Peyer's patch (tissue), 4 donors: Measurements from ENCODE around the gene WDR38.

ENCODE experiments used
- POLR2A ChIP-seq, 2 donors: fragments of 450-650 bp; IDR thresholded peaks; one replicate each; pipeline ENCODE4 v1.5.1; 2017; ENCODE audit warnings: antibody characterized with exemption in 2 of 2, mild to moderate bottlenecking in 2 of 2, moderate library complexity in 2 of 2
- TF ChIP-seq, protein P1 (sequence below), 6 experiments: fragments of 450-650 bp in 4 of 6; fragments of 200-600 bp in 2 of 6; sonication (generic) in 1 of 6; IDR thresholded peaks; one replicate each; pipeline ENCODE4 v1.5.1; 2017 to 2019; ENCODE audit warnings: antibody characterized with exemption in 6 of 6, mild to moderate bottlenecking in 3 of 6, moderate library complexity in 1 of 6

DNA sequence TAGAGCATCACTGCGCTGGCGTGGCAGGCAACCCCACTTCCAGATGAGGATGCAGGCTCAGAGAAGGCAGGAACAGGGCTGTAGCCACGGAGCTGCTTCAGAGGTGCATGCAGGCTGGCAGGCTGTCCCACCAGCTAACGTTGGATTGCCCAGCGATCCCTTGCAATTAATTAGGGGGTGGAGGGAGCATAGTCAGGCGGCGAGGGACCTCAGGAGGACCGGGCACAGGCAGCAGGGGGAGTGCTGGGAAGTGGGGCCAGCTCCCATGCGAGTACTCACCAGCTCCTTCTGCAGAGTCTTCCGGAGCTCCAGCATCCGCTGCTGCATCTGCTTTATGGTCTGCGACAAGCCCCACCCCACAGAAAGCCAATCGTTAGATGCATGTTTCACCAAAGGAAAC is 29.0 kb downstream of the WDR38 start:
- TF ChIP-seq, protein P1, sequence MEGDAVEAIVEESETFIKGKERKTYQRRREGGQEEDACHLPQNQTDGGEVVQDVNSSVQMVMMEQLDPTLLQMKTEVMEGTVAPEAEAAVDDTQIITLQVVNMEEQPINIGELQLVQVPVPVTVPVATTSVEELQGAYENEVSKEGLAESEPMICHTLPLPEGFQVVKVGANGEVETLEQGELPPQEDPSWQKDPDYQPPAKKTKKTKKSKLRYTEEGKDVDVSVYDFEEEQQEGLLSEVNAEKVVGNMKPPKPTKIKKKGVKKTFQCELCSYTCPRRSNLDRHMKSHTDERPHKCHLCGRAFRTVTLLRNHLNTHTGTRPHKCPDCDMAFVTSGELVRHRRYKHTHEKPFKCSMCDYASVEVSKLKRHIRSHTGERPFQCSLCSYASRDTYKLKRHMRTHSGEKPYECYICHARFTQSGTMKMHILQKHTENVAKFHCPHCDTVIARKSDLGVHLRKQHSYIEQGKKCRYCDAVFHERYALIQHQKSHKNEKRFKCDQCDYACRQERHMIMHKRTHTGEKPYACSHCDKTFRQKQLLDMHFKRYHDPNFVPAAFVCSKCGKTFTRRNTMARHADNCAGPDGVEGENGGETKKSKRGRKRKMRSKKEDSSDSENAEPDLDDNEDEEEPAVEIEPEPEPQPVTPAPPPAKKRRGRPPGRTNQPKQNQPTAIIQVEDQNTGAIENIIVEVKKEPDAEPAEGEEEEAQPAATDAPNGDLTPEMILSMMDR (IDR thresholded peaks at IDR 0.05): no peak
- TF ChIP-seq POLR2A (IDR thresholded peaks at IDR 0.05): no peak
